DMS79 (cell line): Measurements from ENCODE around the gene SLCO2A1.
A peak's percentile ranks its signal among the peaks of the same experiment; 100 is the strongest.

Source experiments
- DNase-seq: peaks from one replicate; lab custom pipeline; 2025; lab: John Stamatoyannopoulos, UW

SLCO2A1 gene

DNA sequence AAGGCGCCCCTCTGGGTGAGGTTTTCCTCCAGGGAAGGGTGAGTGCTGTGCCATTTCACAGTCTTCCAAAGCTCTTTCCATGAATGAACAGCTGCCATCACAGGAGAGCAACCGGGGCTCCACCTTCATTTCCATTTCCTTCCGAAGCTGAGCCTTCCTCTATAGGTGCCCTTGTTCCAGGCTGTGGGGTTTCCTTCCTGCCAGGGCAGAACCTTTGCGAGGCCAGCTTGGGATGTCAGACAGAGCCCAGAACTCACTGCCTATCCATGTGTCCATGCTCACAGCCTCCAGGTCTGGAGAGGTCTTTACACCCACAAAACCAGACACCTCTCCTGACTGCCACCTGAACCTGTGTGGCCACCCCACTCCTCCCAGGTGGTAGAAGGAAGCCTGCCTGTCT is 49.2 kb downstream of the SLCO2A1 start:
- no peak for DNase-seq

DNA sequence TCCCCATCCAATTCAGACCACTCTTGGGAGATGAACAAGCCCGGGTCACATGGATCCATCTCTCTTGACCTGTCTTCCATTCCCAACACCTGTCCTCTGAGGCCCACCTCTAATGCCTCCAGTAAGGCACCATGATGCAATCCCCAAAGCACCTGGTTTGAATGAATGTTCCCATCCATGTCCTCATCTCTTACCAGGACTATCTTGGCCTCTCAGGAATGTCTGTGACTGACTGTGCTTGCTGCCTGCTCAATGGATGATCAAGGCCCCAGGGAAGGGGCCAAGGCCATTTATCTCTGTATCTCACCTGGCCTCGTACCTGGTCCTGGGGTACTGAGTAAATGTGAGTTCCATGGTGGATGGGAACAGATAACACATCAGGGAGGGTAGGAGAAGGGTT is 49.7 kb downstream of the SLCO2A1 start:
- no peak for DNase-seq

DNA sequence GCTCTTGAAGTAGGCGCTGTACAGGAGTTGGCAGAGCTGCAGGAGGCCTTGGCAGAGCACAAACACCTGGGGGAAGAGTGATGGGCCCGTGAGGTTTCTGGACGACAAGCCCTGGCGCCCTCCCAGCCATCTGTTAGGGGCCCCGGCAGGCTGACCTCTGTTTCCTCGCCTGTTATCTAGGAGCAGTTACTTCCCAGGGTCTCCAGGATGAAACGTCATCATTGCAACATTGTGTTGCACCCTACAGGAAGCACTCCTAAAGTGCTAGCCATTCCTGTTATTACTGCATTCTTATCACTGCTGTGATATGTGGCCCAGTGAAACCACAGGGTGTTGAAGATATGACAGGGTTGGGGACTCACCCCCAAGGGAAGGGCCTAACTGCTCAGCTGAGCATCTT is 50.2 kb downstream of the SLCO2A1 start:
- DNase-seq: no peak

DNA sequence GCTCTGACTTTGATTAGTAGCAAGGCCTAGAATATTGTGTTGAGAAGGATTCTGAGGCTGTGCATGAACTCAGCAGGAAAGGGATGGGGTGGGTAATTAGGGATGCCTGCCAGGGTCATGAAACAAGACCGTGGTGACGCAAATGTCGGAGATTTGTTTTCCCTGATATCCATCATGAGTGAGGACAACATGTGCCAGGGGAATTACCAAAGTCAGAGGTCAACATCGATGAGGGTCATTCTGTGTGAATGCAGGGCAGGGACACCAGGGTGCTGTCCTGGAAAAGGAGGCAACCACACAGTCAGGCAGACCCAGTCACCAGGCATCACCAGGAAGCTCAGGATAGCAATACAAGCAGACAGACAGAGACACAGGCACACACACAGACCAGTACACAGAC is 52.2 kb downstream of the SLCO2A1 start:
- no peak for DNase-seq

DNA sequence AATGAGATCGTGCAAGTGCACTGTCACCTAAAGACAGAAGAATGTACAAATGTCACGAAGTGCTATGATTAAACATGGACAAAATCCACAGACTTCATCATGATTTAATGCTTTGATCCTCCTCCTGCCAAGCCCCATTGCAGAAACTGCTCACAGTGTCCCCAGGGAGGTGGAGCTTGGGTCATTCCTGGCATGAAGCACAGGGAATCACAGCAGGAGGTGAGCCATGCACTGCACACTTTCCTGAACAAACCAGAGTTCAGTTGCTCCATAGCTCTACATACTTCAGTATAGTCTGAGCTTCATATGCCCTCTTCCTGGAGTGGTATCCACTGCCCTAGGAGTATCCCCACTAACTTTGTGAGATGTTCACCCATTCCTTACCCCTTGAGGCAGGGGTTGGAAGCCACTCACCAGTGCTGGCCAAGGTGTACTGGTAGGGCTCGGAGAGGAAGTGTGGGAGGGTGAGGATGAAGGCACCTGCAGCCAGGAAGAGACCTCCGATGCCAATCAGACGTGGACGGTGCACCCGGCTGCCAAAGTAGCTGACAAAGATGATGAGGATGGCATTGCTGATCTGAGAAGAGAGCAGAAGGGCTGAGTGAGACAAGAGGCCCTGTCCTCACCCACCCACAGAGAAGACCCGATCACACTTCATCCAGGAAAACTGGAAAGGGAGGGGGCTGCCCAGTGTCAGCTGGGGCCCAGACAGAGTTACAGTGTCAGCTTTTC is 56.3 kb downstream of the SLCO2A1 start:
- DNase-seq: no peak

DNA sequence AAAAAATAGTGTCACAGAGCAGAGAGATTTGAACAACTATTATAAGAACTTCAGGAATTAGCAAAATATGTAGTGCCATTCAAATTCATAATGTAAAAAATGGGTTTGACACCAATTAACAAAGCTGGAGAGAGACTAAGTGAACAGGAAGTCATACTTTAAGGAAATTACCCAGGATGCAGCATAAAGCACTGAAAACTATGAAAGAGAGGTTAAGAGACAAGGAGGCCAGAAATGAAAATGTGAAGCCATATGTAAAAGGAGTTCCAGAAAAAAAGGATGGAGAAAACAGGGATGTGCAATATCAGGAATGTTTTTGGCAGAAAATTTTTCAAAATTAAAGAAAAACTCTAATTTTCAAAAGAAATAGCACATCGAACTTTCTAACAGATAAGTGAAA is 57.6 kb downstream of the SLCO2A1 start:
- no peak for DNase-seq

DNA sequence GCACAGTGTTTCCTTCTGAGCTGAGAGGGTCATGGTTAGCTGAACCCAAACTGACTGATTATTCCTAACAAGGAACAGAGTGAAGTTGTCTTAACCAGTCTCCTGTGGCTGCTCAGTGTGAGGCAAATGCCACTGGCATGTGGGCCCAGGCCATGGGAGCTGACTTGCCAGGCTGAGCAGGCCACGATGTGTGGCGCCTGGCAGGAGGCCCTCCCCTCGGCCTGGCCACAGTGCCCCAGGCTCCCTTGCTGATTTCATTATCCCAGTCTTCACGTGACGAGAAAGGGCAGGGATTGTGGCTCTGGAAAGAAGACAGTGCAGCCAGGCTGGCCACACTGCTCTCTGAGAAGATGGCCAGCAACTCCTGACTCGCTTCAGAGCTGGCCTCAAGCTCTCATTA is 58.8 kb downstream of the SLCO2A1 start:
- no peak for DNase-seq

DNA sequence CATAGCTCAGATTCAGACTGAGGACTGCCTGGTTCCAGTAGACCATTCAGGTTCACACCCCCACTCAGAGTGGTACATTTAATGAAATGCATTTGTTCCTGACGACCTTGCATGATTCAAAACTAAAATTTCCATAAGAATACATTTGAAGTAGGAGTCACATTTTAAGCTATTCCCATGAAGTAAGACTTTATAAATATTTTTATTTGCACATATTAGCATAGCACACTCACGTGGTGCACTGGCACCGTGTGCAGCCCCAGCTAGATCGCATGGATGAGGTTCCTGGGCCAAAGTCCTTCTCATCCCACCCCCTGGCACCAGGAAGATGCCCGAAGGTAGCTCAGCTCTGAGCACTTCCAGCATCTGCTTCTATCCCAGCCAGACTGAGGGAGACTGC is 59.4 kb downstream of the SLCO2A1 start:
- DNase-seq: no peak

DNA sequence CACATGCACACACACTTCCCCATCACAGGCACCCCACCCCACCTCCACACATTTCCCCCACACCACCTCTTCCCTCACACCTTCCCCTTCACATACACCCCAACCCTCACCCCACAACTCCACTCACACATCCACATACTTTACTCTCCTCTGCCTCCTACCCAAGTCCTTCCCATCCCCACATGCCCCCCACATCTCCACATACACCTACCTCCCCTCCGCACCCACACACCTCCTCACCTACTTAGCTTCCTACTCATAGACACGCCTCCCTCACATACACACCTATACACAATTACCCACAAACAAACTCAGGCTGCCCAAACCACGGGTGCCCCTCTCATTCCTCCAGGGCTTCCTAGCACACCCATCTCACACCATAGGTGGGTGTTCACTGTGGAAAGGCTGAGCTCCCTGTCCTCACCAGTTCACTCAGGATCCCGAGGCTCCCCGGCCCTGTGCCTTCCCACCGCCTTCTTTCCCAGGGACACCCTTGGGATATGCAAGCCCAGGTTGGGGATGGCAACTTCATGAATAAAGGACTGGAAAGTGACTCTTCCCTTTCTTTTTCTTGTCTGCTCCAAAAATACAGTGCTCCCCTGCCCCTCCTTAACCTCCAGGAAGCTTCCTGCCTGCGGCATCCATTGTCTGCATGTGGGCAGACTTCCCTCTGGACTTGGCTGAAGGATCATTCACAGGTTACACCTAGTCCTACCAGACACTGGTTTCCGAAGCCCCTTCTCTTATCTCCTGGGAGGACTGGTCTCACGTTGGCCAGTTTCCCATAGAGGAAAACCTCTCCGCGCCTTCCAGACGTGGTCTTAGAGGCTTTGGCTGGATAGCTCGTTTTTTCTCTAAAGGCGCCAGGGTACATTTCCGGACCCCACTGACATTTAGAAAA is 61.5 kb downstream of the SLCO2A1 start:
- no peak for DNase-seq

DNA sequence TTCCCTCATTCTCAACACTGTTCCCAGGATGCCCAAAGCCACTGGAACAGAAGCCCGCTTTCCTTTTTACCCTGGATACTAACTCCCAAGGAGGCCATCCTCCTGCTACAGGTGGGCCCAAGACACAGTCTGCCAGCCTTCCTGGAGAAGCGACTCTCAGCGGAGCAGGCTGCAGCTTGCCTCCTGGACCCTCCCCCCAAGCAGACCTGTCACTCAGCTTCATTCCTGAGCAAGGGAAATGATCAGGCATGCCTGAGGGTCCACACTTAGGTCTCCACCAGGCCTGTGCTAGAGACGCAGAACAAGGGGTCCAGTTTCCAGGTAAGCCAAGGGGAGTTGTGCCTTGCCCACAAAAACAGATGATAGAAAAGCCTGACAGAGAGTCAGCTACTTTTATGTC is 62.8 kb downstream of the SLCO2A1 start:
- DNase-seq: no peak

DNA sequence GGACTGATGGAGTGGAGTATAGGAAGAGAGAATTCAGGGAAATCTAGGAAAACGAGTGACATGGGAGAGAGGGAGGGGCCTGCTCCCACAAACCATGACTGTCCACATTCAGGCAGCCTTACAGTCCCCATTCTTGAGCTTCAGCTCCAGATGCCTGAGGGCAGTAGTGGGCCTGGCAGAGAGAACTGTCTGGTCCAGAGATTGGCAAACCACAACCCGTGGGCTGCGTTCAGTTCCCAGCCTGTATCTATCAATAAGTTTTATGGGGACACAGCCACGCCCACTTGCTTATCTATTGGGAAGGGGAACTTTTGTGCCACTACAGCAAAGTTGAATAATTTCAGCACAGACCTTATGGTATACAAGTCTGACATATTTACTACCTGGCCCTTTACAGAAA is 63.8 kb downstream of the SLCO2A1 start:
- no peak for DNase-seq

DNA sequence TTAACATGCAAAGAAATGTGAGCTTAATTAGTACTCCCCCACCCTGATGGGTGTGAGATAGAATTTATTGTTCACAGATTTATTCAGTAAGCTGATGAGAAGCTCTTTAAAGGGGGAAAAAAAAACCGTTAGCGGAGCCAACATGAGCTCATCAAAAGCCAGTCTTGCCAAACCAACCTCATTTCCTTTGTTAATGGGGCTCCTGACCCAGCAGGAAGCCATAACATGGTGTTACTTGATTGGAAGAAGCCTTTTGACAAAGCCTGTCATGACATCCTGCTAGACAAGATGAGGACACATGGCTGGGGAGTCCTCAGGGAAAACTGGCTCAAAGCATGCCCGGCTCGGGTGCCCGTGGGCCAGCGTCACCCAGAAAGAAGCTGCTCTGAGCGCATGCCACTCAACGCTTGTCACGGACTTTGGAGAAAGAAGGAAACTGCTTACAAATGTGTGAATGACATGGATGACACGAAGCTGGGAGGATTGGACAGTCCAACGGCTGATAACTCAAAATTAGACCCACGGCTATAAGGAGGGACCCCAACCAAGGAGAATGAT is 64.6 kb downstream of the SLCO2A1 start:
- no peak for DNase-seq

DNA sequence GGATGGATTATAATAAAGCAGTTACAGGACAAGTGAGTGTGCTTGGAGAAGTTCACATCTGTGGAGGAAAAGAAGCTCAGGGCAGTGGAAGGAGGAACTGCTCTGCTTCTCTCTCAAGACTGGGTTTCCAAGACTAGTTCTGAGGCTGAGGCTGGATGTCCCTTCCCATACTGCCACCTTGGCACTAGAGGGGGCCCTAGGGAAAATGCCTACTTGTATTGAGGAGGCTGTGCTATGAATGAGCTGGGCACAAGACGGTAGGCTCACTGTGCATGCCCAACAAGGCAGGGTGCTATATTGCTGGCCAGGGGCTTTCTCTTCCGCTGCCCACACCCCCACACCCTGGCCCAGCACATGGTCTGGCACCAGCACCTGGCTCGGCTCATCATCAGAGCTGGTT is 65.2 kb downstream of the SLCO2A1 start:
- no peak for DNase-seq

DNA sequence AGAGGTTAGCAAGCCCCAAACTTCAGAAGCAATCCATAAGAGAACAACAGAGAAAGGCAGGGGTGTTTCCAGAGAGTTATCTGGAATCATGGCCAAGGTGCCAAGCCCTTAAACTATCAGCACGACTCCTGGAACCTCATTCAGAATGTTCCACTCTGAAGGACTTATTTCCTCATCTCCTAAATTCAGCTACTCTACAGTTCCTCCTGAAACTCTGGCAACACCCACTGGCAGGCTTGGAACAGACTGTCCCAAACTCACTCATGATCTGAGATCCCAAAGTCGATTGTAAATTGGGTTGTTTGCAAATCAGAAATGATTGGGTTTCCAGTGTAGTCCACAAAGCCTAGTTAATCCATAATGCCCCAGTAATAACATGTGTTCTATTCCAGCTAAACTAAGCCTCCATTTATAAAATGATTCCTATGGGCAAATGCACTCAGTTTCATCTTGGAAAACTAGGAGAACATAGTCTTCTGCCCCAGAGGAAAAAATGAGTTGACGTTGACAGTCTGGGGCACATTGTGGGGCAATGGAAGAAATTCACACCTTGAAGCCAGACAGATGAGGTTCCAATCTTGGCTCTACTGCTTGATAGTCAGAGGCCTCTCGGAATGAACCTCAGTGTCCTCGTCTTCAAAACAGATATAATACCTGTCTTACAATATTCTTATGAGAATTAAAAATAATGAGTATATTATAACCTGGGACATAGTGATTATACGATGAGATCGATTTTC is 65.9 kb downstream of the SLCO2A1 start:
- DNase-seq: no peak

DNA sequence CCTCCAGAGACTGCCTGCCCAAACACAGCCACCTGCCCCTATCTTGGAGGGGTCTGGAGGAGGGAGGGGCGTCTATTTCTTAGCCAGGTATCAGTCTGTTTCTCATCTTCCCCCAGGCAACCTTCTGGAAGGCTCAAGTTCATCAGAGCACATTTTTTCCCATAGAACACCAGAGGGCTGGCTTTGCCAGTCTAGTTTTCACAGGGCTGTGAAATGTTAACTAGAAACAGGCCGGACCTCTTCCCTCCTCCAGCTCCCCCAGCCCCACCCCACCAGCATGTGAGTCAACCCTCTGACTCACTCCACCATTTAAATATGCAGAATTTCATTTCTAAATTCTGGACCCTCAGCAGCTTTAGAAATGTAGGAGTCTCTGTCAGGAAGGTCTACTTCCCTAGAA is 66.9 kb downstream of the SLCO2A1 start:
- DNase-seq: no peak

DNA sequence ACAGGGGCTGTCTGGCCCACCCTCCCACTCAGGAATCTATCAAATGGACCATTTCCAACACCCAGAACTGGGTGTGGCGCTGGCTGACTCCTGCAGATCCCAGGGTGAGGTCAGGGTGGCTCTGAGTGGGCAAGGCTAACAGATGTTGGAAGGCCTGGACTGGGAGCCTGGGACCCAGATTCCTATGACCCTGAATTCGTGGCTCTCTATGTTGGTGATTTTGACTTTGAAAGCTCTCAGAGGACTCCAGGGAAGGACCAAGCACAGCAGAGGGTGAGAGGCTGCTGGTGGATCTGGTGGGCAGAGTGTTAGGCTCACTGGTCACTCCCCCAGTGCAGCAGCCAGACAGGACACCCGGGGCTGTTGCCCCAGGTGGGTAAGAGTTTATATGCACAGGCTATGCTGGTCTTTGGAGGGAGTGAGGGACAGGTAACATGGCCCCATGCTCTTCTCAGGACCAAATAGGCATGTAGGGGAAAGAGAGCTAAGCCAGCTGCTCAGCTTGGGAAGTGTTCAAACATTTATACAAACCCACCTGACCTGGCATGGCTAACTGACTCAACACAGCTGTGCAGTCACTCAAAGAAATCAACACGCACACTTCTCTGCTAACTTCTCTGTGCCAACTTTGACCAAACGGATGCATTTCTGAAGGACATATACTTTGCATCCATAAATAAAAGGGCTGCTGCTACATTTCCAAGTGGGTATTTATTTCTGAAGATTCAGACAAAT is 71.5 kb downstream of the SLCO2A1 start:
- DNase-seq: no peak

DNA sequence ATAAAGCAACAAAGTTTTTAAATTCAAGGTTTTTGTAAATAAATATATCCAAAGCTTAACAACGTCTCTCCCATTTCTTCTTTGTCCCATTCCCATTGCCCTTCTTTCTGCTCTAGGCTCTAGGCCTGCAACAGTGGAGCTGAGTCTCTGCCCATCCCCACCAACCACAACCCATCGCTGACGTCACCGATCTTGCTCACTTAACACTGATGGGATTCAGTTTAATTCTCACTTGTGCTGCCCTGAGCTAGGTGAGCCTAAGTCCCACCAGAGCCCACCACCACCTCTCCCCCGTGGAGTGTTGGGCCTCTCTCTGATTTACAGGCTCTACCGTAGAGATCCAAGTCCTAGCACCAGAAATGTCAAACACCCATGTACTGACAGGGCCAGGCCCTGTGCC is 72.7 kb downstream of the SLCO2A1 start:
- DNase-seq: no peak

DNA sequence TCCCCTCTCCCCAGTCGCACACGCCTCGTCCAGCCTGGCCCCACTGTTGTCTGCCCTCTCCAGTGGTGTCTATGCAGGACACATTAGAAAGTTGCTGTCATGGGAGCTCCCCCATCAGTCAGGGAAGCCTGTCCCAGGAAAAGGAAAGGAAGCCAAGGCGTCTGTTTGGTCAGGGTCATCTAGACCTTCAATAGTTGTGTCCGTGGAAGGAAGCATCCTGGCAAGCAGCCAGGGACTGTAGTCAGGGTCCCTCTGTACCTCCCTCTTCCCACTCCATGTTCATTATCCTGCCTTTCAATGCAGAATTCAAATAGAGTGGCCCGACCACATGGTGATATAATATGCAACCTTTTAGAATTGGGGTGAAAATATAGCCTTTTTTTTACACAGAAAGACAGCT is 73.4 kb downstream of the SLCO2A1 start:
- no peak for DNase-seq

DNA sequence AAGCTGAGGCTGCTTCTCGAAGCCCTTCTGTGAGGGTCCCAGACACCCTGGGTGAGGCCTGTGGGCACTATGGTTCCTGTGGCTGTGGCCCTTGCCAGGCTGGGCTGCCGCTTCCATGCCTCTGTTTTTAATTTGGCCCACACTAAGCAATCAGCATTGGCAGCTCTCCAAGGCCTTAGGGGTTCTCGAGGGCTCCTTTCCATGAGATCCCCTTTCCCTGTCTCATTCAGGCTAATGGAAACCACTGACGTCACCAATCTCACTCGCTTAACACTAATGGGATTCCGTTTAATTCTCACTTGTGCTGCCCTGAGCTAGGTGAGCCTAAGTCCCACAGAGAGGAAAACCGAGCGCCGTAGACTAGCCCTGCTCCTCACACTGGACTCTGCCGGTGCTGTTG is 73.8 kb downstream of the SLCO2A1 start:
- peak; percentile 68 for DNase-seq

DNA sequence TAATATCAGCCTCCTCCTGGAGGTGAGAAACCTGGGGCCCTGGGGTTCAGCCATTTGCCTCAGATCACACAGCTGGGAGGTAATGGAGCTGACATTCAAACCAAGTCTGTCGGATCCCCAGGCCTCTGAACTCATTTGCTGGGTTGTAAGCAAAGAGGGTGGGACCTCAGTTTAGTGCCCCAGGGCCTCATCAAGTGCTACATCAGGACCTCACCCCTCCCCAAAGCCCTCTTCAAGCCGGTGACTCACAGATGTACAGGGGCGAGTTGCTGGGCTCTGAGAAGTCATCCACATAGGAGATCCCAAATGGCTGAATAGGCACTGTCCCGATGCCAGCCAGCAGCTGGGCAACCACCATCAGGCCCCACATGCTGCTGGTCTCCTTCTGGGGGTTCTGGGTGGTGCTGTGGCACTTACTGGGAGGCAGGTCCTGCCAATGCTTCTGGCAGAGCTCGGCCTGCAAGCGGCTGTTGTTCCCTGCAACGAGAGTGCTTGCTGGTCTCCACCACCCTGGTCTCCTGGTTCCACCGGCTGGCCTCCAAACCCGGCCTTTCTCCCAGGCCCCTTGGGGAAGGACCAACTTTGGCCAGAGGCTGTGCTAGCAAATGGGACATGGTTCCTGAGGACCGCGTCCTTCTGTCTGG is 74.9 kb downstream of the SLCO2A1 start:
- DNase-seq: no peak

DNA sequence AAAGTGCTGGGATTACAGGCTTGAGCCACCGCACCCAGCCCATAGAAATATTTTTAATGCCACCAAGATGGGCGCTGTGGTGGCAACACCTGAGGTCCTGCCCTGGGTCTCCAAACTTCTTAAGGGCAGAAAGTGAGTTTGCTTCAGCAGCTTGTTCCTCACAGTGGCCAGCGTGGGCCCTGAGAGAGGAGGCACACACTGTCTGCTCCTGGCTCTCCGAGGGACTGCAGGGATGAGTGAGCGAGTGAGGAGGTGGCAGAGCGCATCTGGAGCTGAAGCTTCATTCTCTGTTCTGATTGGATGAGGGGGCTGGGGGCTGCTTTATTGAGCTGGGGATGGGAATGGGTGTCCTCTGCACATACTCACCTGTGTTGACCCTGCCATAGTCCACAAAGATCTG is 76.4 kb downstream of the SLCO2A1 start:
- no peak for DNase-seq
